SK-N-SH (cell line): Measurements from ENCODE around the gene CAST. TPM values are rescaled to one million over a fixed set of nuclear protein-coding genes. Genes with fewer than 3 reads are reported as not detected.

Experiments used
- CHD2 ChIP-seq: fragments of 150-350 bp; IDR thresholded peaks from 2 replicates; pipeline ENCODE4 v1.6.1; 2018; ENCODE audit warnings: low read length; ENCODE audit not compliant: partially characterized antibody
- ELF1 ChIP-seq: IDR thresholded peaks from 2 replicates; pipeline ENCODE4 v1.4.0; 2012
- EZH2phosphoT487 ChIP-seq: fragments of 200-600 bp; sonication (generic); IDR thresholded peaks from 2 replicates; pipeline ENCODE4 v1.6.1; 2017; ENCODE audit warnings: low read depth, mixed run types, mild to moderate bottlenecking, antibody characterized with exemption, moderate library complexity, borderline replicate concordance
- FOSL2 ChIP-seq: IDR thresholded peaks from 2 replicates; pipeline ENCODE4 v1.4.0; 2012; ENCODE audit warnings: low read depth, mild to moderate bottlenecking, moderate library complexity, borderline replicate concordance
- FOXM1 ChIP-seq: IDR thresholded peaks from 2 replicates; pipeline ENCODE4 v1.4.0; 2012; ENCODE audit warnings: low read depth, mild to moderate bottlenecking
- GATA2 ChIP-seq: sonication (generic); formaldehyde crosslinking; IDR thresholded peaks from 2 replicates; pipeline ENCODE4 v1.5.0; 2020; ENCODE audit warnings: mild to moderate bottlenecking, missing genetic modification reagents
- JUND ChIP-seq: IDR thresholded peaks from 2 replicates; pipeline ENCODE4 v1.4.0; 2012
- MAX ChIP-seq: IDR thresholded peaks from 2 replicates; pipeline ENCODE4 v1.4.0; 2012; ENCODE audit warnings: low read depth
- MXI1 ChIP-seq: IDR thresholded peaks from 2 replicates; pipeline ENCODE4 v1.6.1; 2012; ENCODE audit warnings: mild to moderate bottlenecking, low read depth, low read length, improper control_type of control experiment
- NFIC ChIP-seq: IDR thresholded peaks from 2 replicates; pipeline ENCODE4 v1.4.0; 2012; ENCODE audit warnings: borderline replicate concordance
- NRF1 ChIP-seq: IDR thresholded peaks from 2 replicates; pipeline ENCODE4 v1.6.1; 2012; ENCODE audit warnings: low read depth, mild to moderate bottlenecking, low read length
- PBX3 ChIP-seq: IDR thresholded peaks from 2 replicates; pipeline ENCODE4; 2012
- POLR2AphosphoS5 ChIP-seq: IDR thresholded peaks from 2 replicates; pipeline ENCODE4 v1.6.1; 2012; ENCODE audit warnings: low read depth, low read length
- RCOR1 ChIP-seq: fragments of 150-350 bp; IDR thresholded peaks from 2 replicates; pipeline ENCODE4 v1.6.1; 2017; ENCODE audit warnings: antibody characterized with exemption, low read length
- REST ChIP-seq: IDR thresholded peaks from 2 replicates; pipeline ENCODE4 v1.6.1; 2012; ENCODE audit warnings: mild to moderate bottlenecking, low read depth, low read length, moderate library complexity
- RFX5 ChIP-seq: IDR thresholded peaks from 2 replicates; pipeline ENCODE4 v1.6.1; 2012; ENCODE audit warnings: mild to moderate bottlenecking, improper control_type of control experiment, low read length
- SIN3A ChIP-seq: IDR thresholded peaks from 2 replicates; pipeline ENCODE4 v1.6.1; 2012; ENCODE audit warnings: low read depth, mild to moderate bottlenecking, low read length, moderate library complexity, borderline replicate concordance
- SMC3 ChIP-seq: IDR thresholded peaks from 2 replicates; pipeline ENCODE4 v1.6.1; 2012; ENCODE audit warnings: low read depth, low read length, improper control_type of control experiment
- TAF1 ChIP-seq: IDR thresholded peaks from 2 replicates; pipeline ENCODE4 v1.6.1; 2012; ENCODE audit warnings: low read depth, mild to moderate bottlenecking, low read length, moderate library complexity, borderline replicate concordance
- TCF12 ChIP-seq: IDR thresholded peaks from 2 replicates; pipeline ENCODE4 v1.4.0; 2012
- USF1 ChIP-seq: IDR thresholded peaks from 2 replicates; pipeline ENCODE4 v1.4.0; 2012; ENCODE audit warnings: low read depth, borderline replicate concordance
- USF2 ChIP-seq: fragments of 150-350 bp; IDR thresholded peaks from 2 replicates; pipeline ENCODE4 v1.6.1; 2017; ENCODE audit warnings: antibody characterized with exemption, low read length, low read depth, borderline replicate concordance
- YY1 ChIP-seq: IDR thresholded peaks from 2 replicates; pipeline ENCODE4 v1.4.0; 2012; ENCODE audit warnings: low read depth, mild to moderate bottlenecking
- ZBTB33 ChIP-seq: IDR thresholded peaks from 2 replicates; pipeline ENCODE4 v1.4.0; 2012; ENCODE audit warnings: low read depth, borderline replicate concordance
- polyA plus RNA-seq, 3 experiments: library from polyadenylated mRNA; depleted of rRNA; stranded (reverse); fragments of >200 nt; gene quantifications; 2 replicates each; pipeline ENCODE4 v1.2.3, GENCODE V29; 2012

CAST gene
- polyA plus RNA-seq, 1 of the 3 experiments (the other 2 are of a cell fraction) = 82.9 TPM

GRCh38 chr5:96629774-96630173 is 32.4 kb upstream of the CAST start (continued):
- TF ChIP-seq REST (no peak), GATA2 (no peak), RCOR1 (no peak), JUND (peak; percentile 60), USF2 (no peak), ZBTB33 (no peak), PBX3 (peak; percentile 94), MXI1 (no peak), YY1 (no peak), SMC3 (no peak), NRF1 (no peak), ELF1 (no peak), FOSL2 (peak; percentile 59; the same call in 1 of the 2 replicates), EZH2phosphoT487 (no peak), TCF12 (peak; percentile 75), USF1 (no peak), POLR2AphosphoS5 (no peak; the same call in 1 of the 2 replicates), CHD2 (no peak), TAF1 (no peak), MAX (no peak), FOXM1 (0 out of 2 replicates have a peak, but pooled peaks have one; percentile 17), RFX5 (no peak), NFIC (peak; percentile 67), SIN3A (no peak)
